Lower lobe of right lung (tissue), 2 donors: ENCODE measurements around the gene SERPINA5. TPM values are rescaled to one million over a fixed set of nuclear protein-coding genes. Genes with fewer than 3 reads are reported as not detected.

Experiments
- ATAC-seq, 2 donors: fragments of 200-7000 bp; cut with Tn5 transposase; one replicate each; pipeline ENCODE4 v1.9.1; 2020 to 2022; ENCODE audit warnings: mild to moderate bottlenecking in 2 of 2, moderate library complexity in 2 of 2
- DNase-seq: peaks from one replicate; pipeline ENCODE4 v3.0.0-alpha.2; 2020
- H3K27ac ChIP-seq: fragments of 200-600 bp; one replicate; pipeline ENCODE4 v1.8.0; 2022
- H3K27me3 ChIP-seq: fragments of 200-600 bp; one replicate; pipeline ENCODE4 v1.8.0; 2022; ENCODE audit warnings: low read depth
- H3K36me3 ChIP-seq: fragments of 200-600 bp; one replicate; pipeline ENCODE4 v1.8.0; 2022; ENCODE audit warnings: mild to moderate bottlenecking
- H3K4me1 ChIP-seq: fragments of 200-600 bp; one replicate; pipeline ENCODE4 v1.8.0; 2022
- H3K4me3 ChIP-seq: fragments of 200-600 bp; one replicate; pipeline ENCODE4 v1.8.0; 2022; ENCODE audit warnings: mild to moderate bottlenecking
- H3K9me3 ChIP-seq: fragments of 200-600 bp; one replicate; pipeline ENCODE4 v1.8.0; 2022
- CTCF ChIP-seq: fragments of 200-600 bp; IDR thresholded peaks from one replicate; pipeline ENCODE4 v1.8.0; 2022; ENCODE audit warnings: antibody characterized with exemption, mild to moderate bottlenecking
- intact Hi-C: fragments of 100-400 bp; cut with DNase I; formaldehyde crosslinking; loops from one replicate; pipeline ENCODE4 v1.11.0; 2022
- total RNA-seq: library from RNA; stranded (reverse); fragmentation: NEBNext Ultra II Directional; extraction: Animal tissue kit (Norgen Biotek cat#: 25700); gene quantifications from one replicate; pipeline ENCODE4 v1.2.1, GENCODE V29; 2021
- donor health status: DM: no; HTN: yes; CAD: no; lungs with severe emphysema.

The SERPINA5 gene
- total RNA-seq, 1 donor from 2014 or later, result 0.56 TPM

GRCh38 chr14:94543449-94544124 is 37.6 kb upstream of the SERPINA5 start:
- DNase-seq (no peak), ATAC-seq (no peak)
- TF ChIP-seq CTCF, result no peak
- peaks cover 7% of the 10 kb centered on the region for H3K27me3 ChIP-seq
- H3K4me1 ChIP-seq, result no peaks in the 10 kb centered on the region
- H3K36me3 ChIP-seq, result no peaks in the 10 kb centered on the region
- no peak overlapping the region for H3K27ac ChIP-seq
- H3K9me3 ChIP-seq, result no peaks in the 10 kb centered on the region
- intact Hi-C loops, result no loop called here
- no peak overlapping the region for H3K4me3 ChIP-seq

GRCh38 chr14:94544726-94545125 is 36.5 kb upstream of the SERPINA5 start:
- H3K9me3 ChIP-seq, result no peaks in the 10 kb centered on the region
- DNase-seq, result no peak
- intact Hi-C loops, result no loop called here
- no peaks in the 10 kb centered on the region for H3K36me3 ChIP-seq
- peaks cover 7% of the 10 kb centered on the region for H3K27me3 ChIP-seq
- no peak for ATAC-seq
- no peak overlapping the region for H3K27ac ChIP-seq
- no peak for TF ChIP-seq CTCF
- H3K4me3 ChIP-seq, result no peak overlapping the region
- H3K4me1 ChIP-seq, result no peaks in the 10 kb centered on the region

- no peaks in the 10 kb centered on the region for H3K4me1 ChIP-seq
- H3K36me3 ChIP-seq, result no peaks in the 10 kb centered on the region
- H3K27me3 ChIP-seq, result peaks cover 7% of the 10 kb centered on the region
- TF ChIP-seq CTCF, result no peak
- H3K9me3 ChIP-seq, result no peaks in the 10 kb centered on the region
- H3K27ac ChIP-seq, result no peak overlapping the region
- ATAC-seq, result no peak
- intact Hi-C loops, result no loop called here
- H3K4me3 ChIP-seq, result no peak overlapping the region
- DNase-seq, result no peak
Measured at GRCh38 chr14:94545131-94545841, 35.9 kb upstream of the SERPINA5 start.

- ATAC-seq (no peak), DNase-seq (no peak)
- Histone ChIP-seq H3K4me3 (no peak overlapping the region), H3K9me3 (no peaks in the 10 kb centered on the region), H3K27ac (no peak overlapping the region), H3K36me3 (no peaks in the 10 kb centered on the region), H3K27me3 (peaks cover 7% of the 10 kb centered on the region), H3K4me1 (no peaks in the 10 kb centered on the region)
- intact Hi-C loops, result no loop called here
- no peak for TF ChIP-seq CTCF
Measured at GRCh38 chr14:94547151-94547680, 34.0 kb upstream of the SERPINA5 start.

GRCh38 chr14:94547726-94548125 is 33.5 kb upstream of the SERPINA5 start:
- H3K27me3 ChIP-seq, result peaks cover 7% of the 10 kb centered on the region
- H3K4me3 ChIP-seq, result no peak overlapping the region
- intact Hi-C loops, result no loop called here
- no peak for TF ChIP-seq CTCF
- H3K36me3 ChIP-seq, result no peaks in the 10 kb centered on the region
- DNase-seq, result no peak
- no peaks in the 10 kb centered on the region for H3K9me3 ChIP-seq
- H3K27ac ChIP-seq, result no peak overlapping the region
- H3K4me1 ChIP-seq, result no peaks in the 10 kb centered on the region
- no peak for ATAC-seq
